NB4 (cell line): Measurements from ENCODE around the gene TNFRSF12A.

Source experiments
- DNase-seq: peaks from one replicate; pipeline ENCODE4 v3.0.0; 2010; ENCODE audit warnings: low read depth
- H3K4me3 ChIP-seq: one replicate; pipeline ENCODE4 v1.5.1; 2011; ENCODE audit warnings: mild to moderate bottlenecking, low read depth, low read length, moderate library complexity
- CTCF ChIP-seq: IDR thresholded peaks from one replicate; pipeline ENCODE4 v1.5.1; 2012; ENCODE audit warnings: low read depth, low read length
- MYC ChIP-seq: IDR thresholded peaks from 2 replicates; pipeline ENCODE4 v1.6.1; 2011; ENCODE audit warnings: low read depth, low read length
- POLR2A ChIP-seq: IDR thresholded peaks from 2 replicates; pipeline ENCODE4 v1.6.1; 2011; ENCODE audit warnings: mild to moderate bottlenecking; ENCODE audit not compliant: insufficient read length; ENCODE audit errors: extremely low read depth
- TF ChIP-seq, protein P1 (sequence below): IDR thresholded peaks from 2 replicates; pipeline ENCODE4 v1.6.1; 2011; ENCODE audit warnings: low read depth, low read length

The TNFRSF12A gene

GRCh38 chr16:3032624-3033023 lies 12.5 kb downstream of the TNFRSF12A start:
- DNase-seq, result no peak
- H3K4me3 ChIP-seq, result no peak overlapping the region
- TF ChIP-seq, protein P1, sequence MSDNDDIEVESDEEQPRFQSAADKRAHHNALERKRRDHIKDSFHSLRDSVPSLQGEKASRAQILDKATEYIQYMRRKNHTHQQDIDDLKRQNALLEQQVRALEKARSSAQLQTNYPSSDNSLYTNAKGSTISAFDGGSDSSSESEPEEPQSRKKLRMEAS, result no peak
- TF ChIP-seq POLR2A (no peak), MYC (no peak), CTCF (no peak)

DNA sequence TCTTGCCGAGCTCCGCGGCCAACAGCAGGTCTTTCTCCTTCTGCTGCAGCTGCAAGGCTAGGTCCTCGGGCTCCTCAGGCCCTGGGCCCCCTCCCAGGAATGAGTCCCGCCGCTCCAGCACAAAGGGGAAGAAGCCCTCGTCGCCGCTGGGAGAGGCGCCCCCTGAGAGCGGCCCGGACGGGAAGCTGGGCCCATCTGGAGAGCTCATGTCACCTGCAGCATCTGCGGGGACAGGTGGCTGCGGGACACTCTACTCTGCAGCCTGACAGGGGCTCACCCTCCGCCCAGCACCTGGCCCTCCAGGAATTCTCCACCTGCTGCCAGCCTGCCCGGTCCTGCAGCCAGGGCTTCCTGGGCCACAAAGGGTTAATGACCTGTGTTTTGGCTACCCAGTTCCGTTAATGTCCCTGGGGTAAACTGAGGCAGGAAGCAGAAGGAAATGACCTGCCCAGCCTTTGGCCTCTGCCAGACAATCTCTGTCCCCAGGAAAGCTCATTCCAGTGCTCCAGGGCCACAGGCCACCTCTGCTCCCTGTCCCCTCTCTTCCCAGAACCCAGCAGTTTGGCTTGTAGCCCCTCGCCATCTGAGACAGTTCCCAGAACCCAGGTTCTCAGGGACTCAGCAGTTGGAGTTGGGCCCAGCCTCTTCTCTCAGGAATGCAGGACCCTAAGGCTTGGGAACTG lies 15.3 kb downstream of the TNFRSF12A start:
- H3K4me3 ChIP-seq, result no peak overlapping the region
- TF ChIP-seq CTCF (no peak), MYC (no peak), POLR2A (no peak)
- TF ChIP-seq, protein P1, result no peak
- DNase-seq, result no peak

GRCh38 chr16:3035972-3036725 lies 16.0 kb downstream of the TNFRSF12A start:
- TF ChIP-seq POLR2A (no peak), CTCF (no peak), MYC (no peak)
- TF ChIP-seq, protein P1, result no peak
- H3K4me3 ChIP-seq, result no peak overlapping the region
- no peak for DNase-seq

DNA sequence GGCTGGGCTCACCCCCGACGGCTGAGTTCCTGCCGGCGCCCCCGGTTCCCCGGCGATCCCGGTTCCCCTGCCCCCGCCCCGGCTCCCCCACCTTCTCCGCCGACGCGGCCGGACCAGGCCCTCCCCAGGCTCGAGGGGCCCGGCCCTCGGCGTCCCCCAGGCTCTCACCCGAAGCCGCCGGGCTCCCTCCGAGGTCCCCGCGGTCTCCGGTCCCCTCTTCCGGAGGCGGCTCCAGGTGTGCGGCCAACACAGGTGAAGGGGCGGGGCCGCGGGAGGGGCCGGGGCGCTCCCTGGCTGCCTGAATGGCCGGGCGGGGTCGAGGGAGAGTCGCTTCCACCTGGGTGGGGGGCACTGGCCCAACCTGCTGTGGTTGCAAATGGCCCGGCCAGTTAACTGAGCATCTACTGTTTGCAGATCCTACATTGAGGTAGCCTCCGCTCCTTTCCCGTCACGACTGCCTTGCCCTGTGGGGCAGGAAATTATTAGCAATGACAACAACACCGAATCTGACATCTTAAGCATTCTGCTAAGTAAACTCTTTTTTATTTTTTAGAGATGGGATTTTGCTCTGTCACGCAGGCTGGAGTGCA lies 16.7 kb downstream of the TNFRSF12A start, which contains the start of gene BICDL2:
Gene BICDL2 (minus strand): TSS at position 219 of the 590 bp plus-strand sequence. CDS start 1,448 bp downstream, outside the sequence.
- H3K4me3 ChIP-seq, result no peak within 1 kb of the TSS
- DNase-seq, result no peak
- TF ChIP-seq CTCF (no peak), MYC (no peak), POLR2A (no peak)
- TF ChIP-seq, protein P1, result no peak

DNA sequence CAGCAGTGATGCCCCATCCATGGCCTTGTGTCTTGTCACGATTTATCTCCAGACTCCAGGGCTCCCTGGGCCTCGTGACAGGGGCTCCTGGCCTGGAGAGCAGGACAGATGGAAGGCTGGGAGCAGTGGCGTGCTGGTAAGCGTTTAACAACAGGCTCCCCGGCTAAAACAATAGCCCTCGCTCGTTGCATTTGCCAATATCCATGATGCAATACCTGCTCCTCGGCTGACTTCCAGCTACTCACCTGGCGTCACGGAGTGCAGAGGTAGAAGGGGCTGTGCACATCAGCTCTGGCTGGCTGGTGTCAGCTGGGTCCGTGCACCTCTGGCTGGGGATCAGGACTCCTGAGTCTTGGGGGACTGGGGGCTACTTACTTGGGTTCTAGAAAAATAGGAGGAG lies 18.1 kb downstream of the TNFRSF12A start:
- H3K4me3 ChIP-seq, result no peak overlapping the region
- TF ChIP-seq, protein P1, result no peak
- no peak for TF ChIP-seq POLR2A
- TF ChIP-seq MYC, result no peak
- TF ChIP-seq CTCF, result no peak
- DNase-seq, result no peak
